Erythroblast (primary cell): ENCODE results near the gene BTNL8.

ENCODE experiments used
- GATA1 ChIP-seq: IDR thresholded peaks from 2 replicates; pipeline ENCODE4 v1.6.1; 2011; ENCODE audit warnings: low read depth, mild to moderate bottlenecking, control low read depth, low read length, moderate library complexity
- POLR2A ChIP-seq: IDR thresholded peaks from 2 replicates; pipeline ENCODE4 v1.6.1; 2011; ENCODE audit warnings: mild to moderate bottlenecking, low read length

- TF ChIP-seq POLR2A: no peak
- no peak for TF ChIP-seq GATA1
These were observed 17.0 kb downstream of the BTNL8 start for GRCh38 chr5:180915924-180916323.
